Natural killer cell treated with Interleukin-12 subunit alpha and Interleukin-12 subunit beta and Interleukin-15 and Interleukin-18, amount 100 ng/mL, for 72 hours (primary cell): ENCODE results near the gene CTBP2. TPM values are rescaled to one million over a fixed set of nuclear protein-coding genes. Genes with fewer than 3 reads are reported as not detected.

Experiments used
- ATAC-seq, 2 donors: fragments of 150-1000 bp; cut with Tn5 transposase in 1 of 2; sonication (Bioruptor Pico), chemical (Tn5 transposase) in 1 of 2; 2 replicates each; pipeline ENCODE4 v1.10.0; 2021
- DNase-seq: peaks from one replicate; pipeline ENCODE4 v3.0.0; 2022; ENCODE audit warnings: low spot score
- H3K27ac Mint-ChIP-seq, 2 donors: 1 replicate in 1 of 2; 2 replicates in 1 of 2; pipeline ENCODE4 v1.8.0; 2022; ENCODE audit warnings: mixed read lengths in 2 of 2, mild to moderate bottlenecking in 1 of 2, moderate library complexity in 1 of 2
- H3K27me3 Mint-ChIP-seq, 2 donors: 1 replicate in 1 of 2; 2 replicates in 1 of 2; pipeline ENCODE4 v1.8.0; 2022; ENCODE audit warnings: mixed read lengths in 2 of 2
- H3K36me3 Mint-ChIP-seq: one replicate; pipeline ENCODE4 v1.8.0; 2022; ENCODE audit warnings: mixed read lengths
- H3K4me1 Mint-ChIP-seq, 2 donors: 1 replicate in 1 of 2; 2 replicates in 1 of 2; pipeline ENCODE4 v1.8.0; 2022; ENCODE audit warnings: low read depth in 2 of 2, mixed read lengths in 2 of 2, mild to moderate bottlenecking in 1 of 2
- H3K4me3 Mint-ChIP-seq: one replicate; pipeline ENCODE4 v1.8.0; 2022; ENCODE audit warnings: mixed read lengths
- H3K9me3 Mint-ChIP-seq: 2 replicates; pipeline ENCODE4 v1.8.0; 2022; ENCODE audit warnings: mixed read lengths
- total RNA-seq, 2 donors: library from RNA; stranded (reverse); gene quantifications; one replicate each; pipeline ENCODE4 v1.2.3, GENCODE V29; 2022

CTBP2 gene
- total RNA-seq, 2 donors from 2014 or later, result 61.3 to 76.4 TPM

- H3K9me3 Mint-ChIP-seq, result no peaks in the 10 kb centered on the region
- H3K27me3 Mint-ChIP-seq, result no peaks in the 10 kb centered on the region
- DNase-seq (no peak), ATAC-seq (no peak)
- H3K27ac Mint-ChIP-seq, result no peak overlapping the region
- H3K4me3 Mint-ChIP-seq, result no peak overlapping the region
- no peaks in the 10 kb centered on the region for H3K36me3 Mint-ChIP-seq
- H3K4me1 Mint-ChIP-seq, result peaks cover 19 to 43% of the 10 kb centered on the region in 2 donors
Observed at GRCh38 chr10:125011926-125012705, 148.2 kb downstream of the CTBP2 start.

DNA sequence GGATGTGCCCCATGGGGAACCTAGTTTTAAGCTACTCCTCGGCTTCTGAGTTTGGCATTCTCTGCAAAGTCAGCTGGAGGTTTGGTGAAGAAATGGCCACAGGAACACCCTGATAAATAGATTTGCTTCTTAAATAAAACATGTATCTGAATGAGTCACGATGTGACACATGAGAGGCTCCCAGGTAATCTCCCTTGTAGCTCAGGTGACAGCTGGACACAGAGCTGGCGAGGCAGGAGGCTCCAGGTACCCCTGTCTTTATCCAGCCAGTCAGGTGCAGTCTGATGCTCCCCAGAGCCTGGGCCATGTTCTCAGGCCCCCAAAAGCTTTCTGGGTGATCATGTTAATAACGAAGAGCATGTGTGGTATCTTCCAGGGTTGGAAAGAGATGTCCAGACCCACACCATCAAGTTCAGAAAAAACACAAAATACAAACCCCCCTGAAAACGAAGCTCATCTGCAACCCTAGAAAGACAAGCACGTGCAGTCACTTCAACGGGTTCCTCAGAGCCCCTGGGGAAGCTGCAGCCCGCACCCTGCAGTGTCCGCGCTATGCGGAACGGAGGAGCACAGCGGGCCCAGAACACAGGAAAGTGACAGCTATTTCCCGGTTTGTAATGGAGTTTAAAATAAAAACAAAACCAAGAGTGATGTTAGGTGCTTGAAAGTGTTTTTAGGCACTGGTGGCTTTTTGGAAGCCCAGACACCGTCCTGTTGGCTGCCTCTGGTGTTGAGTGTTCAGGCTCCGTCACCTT lies 149.0 kb downstream of the CTBP2 start:
- H3K27me3 Mint-ChIP-seq, result no peaks in the 10 kb centered on the region
- DNase-seq (no peak), ATAC-seq (no peak)

DNA sequence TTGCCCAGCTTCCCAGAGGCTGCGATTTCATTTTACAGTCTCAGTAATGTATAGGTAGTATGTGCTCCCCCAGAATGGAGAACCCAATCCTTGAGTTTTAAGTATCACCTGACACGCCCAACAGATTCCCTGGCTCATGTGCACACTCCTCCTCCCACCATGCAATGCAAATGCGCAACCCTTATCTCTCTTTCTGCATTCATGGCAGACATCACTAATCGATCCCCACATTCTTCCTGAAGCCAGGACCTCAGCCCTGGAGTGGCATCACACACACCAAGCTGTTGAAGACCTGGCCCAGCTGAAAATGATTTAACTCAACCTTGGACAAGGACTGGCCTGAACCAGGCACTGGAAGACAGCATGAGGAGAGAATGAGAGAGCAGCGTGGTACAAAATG lies 150.0 kb downstream of the CTBP2 start:
- no peaks in the 10 kb centered on the region for H3K9me3 Mint-ChIP-seq
- H3K36me3 Mint-ChIP-seq, result no peaks in the 10 kb centered on the region
- H3K27ac Mint-ChIP-seq, result no peak overlapping the region
- no peaks in the 10 kb centered on the region for H3K27me3 Mint-ChIP-seq
- no peak for DNase-seq
- H3K4me3 Mint-ChIP-seq, result no peak overlapping the region
- H3K4me1 Mint-ChIP-seq, result peaks cover 7 to 41% of the 10 kb centered on the region in 2 donors
- no peak for ATAC-seq

More for the DNA sequence above, 149.0 kb downstream of the CTBP2 start:
- Mint-ChIP-seq H3K4me3 (no peak overlapping the region), H3K27ac (no peak overlapping the region), H3K36me3 (no peaks in the 10 kb centered on the region), H3K4me1 (peaks cover 12 to 41% of the 10 kb centered on the region in 2 donors), H3K9me3 (no peaks in the 10 kb centered on the region)

GRCh38 chr10:125009661-125010161 lies 150.7 kb downstream of the CTBP2 start:
- H3K9me3 Mint-ChIP-seq, result no peaks in the 10 kb centered on the region
- no peaks in the 10 kb centered on the region for H3K36me3 Mint-ChIP-seq
- DNase-seq (no peak), ATAC-seq (no peak)
- no peak overlapping the region for H3K4me3 Mint-ChIP-seq
- no peak overlapping the region for H3K27ac Mint-ChIP-seq
- H3K27me3 Mint-ChIP-seq, result no peaks in the 10 kb centered on the region
- peaks cover 5 to 35% of the 10 kb centered on the region in 2 donors for H3K4me1 Mint-ChIP-seq

DNA sequence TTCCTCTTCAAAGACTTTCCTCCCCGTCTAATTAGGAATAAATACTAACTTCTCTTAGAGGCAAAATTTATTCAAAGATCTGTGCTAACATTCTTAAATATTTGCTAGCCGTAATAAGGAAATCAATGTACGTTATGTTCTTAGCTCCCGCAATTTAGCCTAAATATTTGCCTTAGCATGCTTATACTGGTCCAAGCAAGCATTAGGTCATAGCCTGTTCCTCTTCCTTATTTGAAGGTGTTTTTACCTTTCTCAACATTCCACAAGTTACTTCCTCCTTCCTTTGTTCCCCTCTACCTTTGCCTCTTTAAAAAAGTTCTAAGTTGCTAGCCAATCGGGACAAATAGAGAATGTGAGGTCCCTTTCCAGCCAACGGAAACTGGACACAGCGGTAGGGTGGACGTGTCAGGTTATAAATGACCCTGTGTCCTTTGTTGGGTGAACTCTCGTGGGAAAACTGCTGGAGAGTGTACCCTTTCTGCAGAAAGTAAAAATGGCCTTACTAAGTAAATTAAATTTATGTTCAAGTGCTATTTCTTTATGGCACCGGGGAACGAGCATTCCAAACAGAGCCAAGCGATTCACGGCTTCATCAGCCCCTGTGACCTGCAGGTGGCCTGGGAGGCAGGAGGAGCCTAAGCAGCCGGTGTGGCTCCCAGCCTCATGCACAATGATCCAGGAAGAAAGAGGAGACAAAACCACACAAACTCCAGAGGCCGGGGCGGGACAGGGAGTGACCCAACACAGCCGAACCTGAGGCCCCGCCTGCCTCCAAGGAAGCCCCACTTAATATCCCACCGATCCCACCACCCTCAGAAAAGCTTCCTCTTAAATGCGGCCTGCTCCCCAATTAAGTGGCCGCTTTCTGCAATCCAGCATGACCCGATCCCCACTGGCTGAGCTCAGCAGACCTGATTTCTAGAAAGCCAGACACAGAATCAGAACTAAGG lies 151.4 kb downstream of the CTBP2 start:
- no peak for DNase-seq
- H3K4me3 Mint-ChIP-seq, result no peak overlapping the region
- no peak for ATAC-seq
- H3K9me3 Mint-ChIP-seq, result no peaks in the 10 kb centered on the region
- peaks cover 5 to 31% of the 10 kb centered on the region in 2 donors for H3K4me1 Mint-ChIP-seq
- no peak overlapping the region for H3K27ac Mint-ChIP-seq
- no peaks in the 10 kb centered on the region for H3K27me3 Mint-ChIP-seq
- H3K36me3 Mint-ChIP-seq, result no peaks in the 10 kb centered on the region

DNA sequence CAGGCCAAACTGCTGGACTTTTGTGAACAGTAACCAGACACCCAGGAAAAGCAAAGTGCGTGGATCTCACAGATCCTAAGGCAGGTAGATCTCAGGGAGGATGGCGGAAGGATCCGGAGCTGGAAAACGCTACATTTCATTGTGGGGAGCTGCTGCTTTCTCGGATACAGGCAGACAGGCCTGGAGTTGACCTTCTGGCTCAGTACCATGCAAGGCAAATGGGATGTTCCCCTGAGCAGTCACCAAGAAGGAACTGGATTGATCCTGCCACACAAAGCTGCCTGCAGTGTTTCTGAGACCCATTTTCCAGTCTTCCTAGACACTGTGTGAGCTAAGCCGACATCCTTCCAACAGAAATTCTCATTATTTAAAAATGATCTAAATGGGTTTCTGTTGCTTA lies 152.9 kb downstream of the CTBP2 start:
- ATAC-seq, result no peak
- H3K4me1 Mint-ChIP-seq, result peaks cover 5 to 29% of the 10 kb centered on the region in 2 donors
- H3K4me3 Mint-ChIP-seq, result no peak overlapping the region
- no peaks in the 10 kb centered on the region for H3K36me3 Mint-ChIP-seq
- no peaks in the 10 kb centered on the region for H3K27me3 Mint-ChIP-seq
- no peak overlapping the region for H3K27ac Mint-ChIP-seq
- no peak for DNase-seq
- no peaks in the 10 kb centered on the region for H3K9me3 Mint-ChIP-seq

GRCh38 chr10:125006921-125007426 lies 153.4 kb downstream of the CTBP2 start:
- Mint-ChIP-seq H3K9me3 (no peaks in the 10 kb centered on the region), H3K4me1 (peaks cover 5 to 29% of the 10 kb centered on the region in 2 donors), H3K27me3 (no peaks in the 10 kb centered on the region), H3K36me3 (no peaks in the 10 kb centered on the region), H3K4me3 (no peak overlapping the region), H3K27ac (no peak overlapping the region)
- DNase-seq, result no peak
- no peak for ATAC-seq

DNA sequence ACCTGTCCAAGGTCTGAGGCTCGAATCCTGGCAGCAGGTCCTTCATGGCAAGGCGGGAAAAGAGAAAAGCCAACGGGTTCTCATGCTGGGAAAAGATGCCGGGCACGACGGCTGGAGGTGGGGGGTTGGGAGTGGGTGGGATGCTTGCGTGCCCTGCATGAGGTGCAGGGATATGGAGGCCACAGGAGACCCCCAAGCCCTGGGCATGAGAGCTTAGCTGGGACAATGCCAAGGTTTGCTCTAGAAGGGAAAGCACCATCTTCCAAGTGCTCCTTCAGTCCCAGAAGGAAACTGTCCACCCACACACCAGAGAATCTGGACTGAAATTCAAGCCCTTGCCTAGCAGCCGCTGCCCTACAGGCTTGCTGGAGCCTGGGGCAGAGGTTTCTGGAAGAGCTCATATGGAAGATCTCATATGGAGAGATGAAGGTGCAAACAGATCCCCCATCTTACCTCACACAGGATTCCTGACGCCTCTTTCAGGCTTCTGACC lies 154.1 kb downstream of the CTBP2 start:
- Mint-ChIP-seq H3K27me3 (no peaks in the 10 kb centered on the region), H3K4me1 (peaks cover 5 to 26% of the 10 kb centered on the region in 2 donors), H3K36me3 (no peaks in the 10 kb centered on the region)

GRCh38 chr10:125005312-125006187 lies 154.8 kb downstream of the CTBP2 start:
- Mint-ChIP-seq H3K27me3 (no peaks in the 10 kb centered on the region), H3K4me1 (peaks cover 5 to 29% of the 10 kb centered on the region in 2 donors), H3K27ac (no peak overlapping the region), H3K9me3 (no peaks in the 10 kb centered on the region), H3K4me3 (no peak overlapping the region), H3K36me3 (no peaks in the 10 kb centered on the region)
- DNase-seq (no peak), ATAC-seq (no peak)

More for the DNA sequence above, 154.1 kb downstream of the CTBP2 start:
- H3K4me3 Mint-ChIP-seq, result no peak overlapping the region
- DNase-seq (no peak), ATAC-seq (no peak)
- H3K27ac Mint-ChIP-seq, result no peak overlapping the region
- H3K9me3 Mint-ChIP-seq, result no peaks in the 10 kb centered on the region

- Mint-ChIP-seq H3K27me3 (no peaks in the 10 kb centered on the region), H3K36me3 (no peaks in the 10 kb centered on the region), H3K4me3 (no peak overlapping the region), H3K4me1 (peaks cover 5 to 30% of the 10 kb centered on the region in 2 donors), H3K27ac (no peak overlapping the region), H3K9me3 (no peaks in the 10 kb centered on the region)
- no peak for DNase-seq
- ATAC-seq, result no peak
Observed at GRCh38 chr10:125004571-125005311, 155.6 kb downstream of the CTBP2 start.

DNA sequence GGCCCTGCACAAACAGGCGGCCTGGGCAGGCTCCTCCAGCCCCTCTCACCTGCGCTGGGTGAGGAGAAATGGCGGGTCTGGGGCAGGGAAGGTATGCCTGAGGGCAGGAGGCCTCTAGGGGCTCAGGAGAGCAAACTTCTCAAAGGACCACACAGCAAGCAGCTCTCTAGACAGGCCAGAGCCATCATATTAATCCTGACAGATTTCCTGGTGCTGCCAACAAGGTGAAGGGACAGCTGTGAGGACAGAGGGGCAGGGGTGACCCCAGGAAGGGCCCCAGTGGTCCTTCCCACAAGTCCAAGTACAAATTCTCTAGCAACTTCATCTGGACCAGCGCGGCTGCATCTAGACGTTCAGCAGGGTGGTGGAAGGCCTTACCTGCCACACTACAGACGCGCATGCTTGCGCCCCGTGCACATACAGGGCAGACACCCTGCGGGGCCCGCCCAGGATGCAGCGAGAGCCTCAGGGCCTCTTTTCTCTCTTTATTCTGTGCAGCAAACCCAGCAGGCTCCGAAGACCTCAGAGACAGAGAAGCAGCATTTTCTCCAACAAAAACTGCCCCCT lies 156.4 kb downstream of the CTBP2 start:
- Mint-ChIP-seq H3K9me3 (no peaks in the 10 kb centered on the region), H3K4me3 (no peak overlapping the region), H3K27ac (no peak overlapping the region), H3K27me3 (no peaks in the 10 kb centered on the region), H3K4me1 (peaks cover 5 to 28% of the 10 kb centered on the region in 2 donors), H3K36me3 (no peaks in the 10 kb centered on the region)
- no peak for DNase-seq
- ATAC-seq, result no peak
